ENCODE results near the gene MXD1.
"Not testable (repeated sequence)": the region's sequence is repeated elsewhere in the genome, so short reads cannot be mapped to it uniquely, and the experiment has no call there.

GRCh38 chr2:69894737-69895136 lies 20.2 kb upstream of the MXD1 start:
- not testable (repeated sequence) for TF ChIP-seq CTCF, POLR2A (IDR thresholded peaks at IDR 0.05)
